GM18505 (cell line): ENCODE data around the gene CSRNP3.
A peak's percentile ranks its signal among the peaks of the same experiment; 100 is the strongest.

Experiments used
- ATAC-seq: cut with Tn5 transposase; IDR thresholded peaks from one replicate; pipeline ENCODE4 v1.9.1; 2021; ENCODE audit not compliant: unreplicated experiment
- POLR2A ChIP-seq: IDR thresholded peaks from 4 replicates; pipeline ENCODE4 v1.6.1; 2011; ENCODE audit warnings: borderline replicate concordance; ENCODE audit not compliant: insufficient read depth, insufficient read length; ENCODE audit errors: extremely low read depth

Gene CSRNP3

GRCh38 chr2:165632594-165632993 lies 163.1 kb downstream of the CSRNP3 start:
- no peak for TF ChIP-seq POLR2A

GRCh38 chr2:165633431-165633830 lies 163.9 kb downstream of the CSRNP3 start:
- TF ChIP-seq POLR2A: no peak
- ATAC-seq: no peak

More at GRCh38 chr2:165632594-165632993, 163.1 kb downstream of the CSRNP3 start:
- no peak for ATAC-seq

GRCh38 chr2:165634282-165634681 lies 164.8 kb downstream of the CSRNP3 start:
- no peak for ATAC-seq
- TF ChIP-seq POLR2A: no peak

- TF ChIP-seq POLR2A: no peak
- ATAC-seq: no peak
These were observed 165.4 kb downstream of the CSRNP3 start for GRCh38 chr2:165634855-165635254.

GRCh38 chr2:165635532-165635931 lies 166.0 kb downstream of the CSRNP3 start:
- no peak for TF ChIP-seq POLR2A
- no peak for ATAC-seq

GRCh38 chr2:165636959-165637358 lies 167.5 kb downstream of the CSRNP3 start:
- no peak for ATAC-seq
- TF ChIP-seq POLR2A: no peak

GRCh38 chr2:165637396-165637795 lies 167.9 kb downstream of the CSRNP3 start:
- TF ChIP-seq POLR2A: no peak
- no peak for ATAC-seq

- ATAC-seq: no peak
- no peak for TF ChIP-seq POLR2A
These were observed 170.0 kb downstream of the CSRNP3 start for GRCh38 chr2:165639504-165639903.

- no peak for TF ChIP-seq POLR2A
These were observed 170.9 kb downstream of the CSRNP3 start for GRCh38 chr2:165640247-165640929.

GRCh38 chr2:165645930-165646831 lies 176.7 kb downstream of the CSRNP3 start:
- ATAC-seq: no peak

More at GRCh38 chr2:165640247-165640929, 170.9 kb downstream of the CSRNP3 start:
- ATAC-seq: no peak

GRCh38 chr2:165647409-165647808 lies 177.9 kb downstream of the CSRNP3 start:
- ATAC-seq: no peak
- TF ChIP-seq POLR2A: no peak

More at GRCh38 chr2:165645930-165646831, 176.7 kb downstream of the CSRNP3 start:
- no peak for TF ChIP-seq POLR2A

GRCh38 chr2:165648801-165649200 lies 179.3 kb downstream of the CSRNP3 start:
- TF ChIP-seq POLR2A: no peak
- ATAC-seq: no peak

GRCh38 chr2:165651233-165651632 lies 181.7 kb downstream of the CSRNP3 start:
- no peak for ATAC-seq
- TF ChIP-seq POLR2A: no peak

- ATAC-seq: no peak
- TF ChIP-seq POLR2A: no peak
These were observed 186.2 kb downstream of the CSRNP3 start for GRCh38 chr2:165655661-165656060.

GRCh38 chr2:165660361-165660760 lies 190.9 kb downstream of the CSRNP3 start:
- no peak for TF ChIP-seq POLR2A
- ATAC-seq: peak; percentile 96

GRCh38 chr2:165662720-165663119 lies 193.2 kb downstream of the CSRNP3 start:
- no peak for ATAC-seq
- TF ChIP-seq POLR2A: no peak
